Skeletal muscle tissue (tissue), 4 donors: ENCODE data around the gene MAP3K15. TPM values are rescaled to one million over a fixed set of nuclear protein-coding genes. Genes with fewer than 3 reads are reported as not detected.

Source experiments
- H3K27ac ChIP-seq: one replicate; pipeline ENCODE4 v1.7.0; 2013; ENCODE audit warnings: mild to moderate bottlenecking, low read depth, low read length, inconsistent platforms
- H3K27me3 ChIP-seq, 3 donors: one replicate each; pipeline ENCODE4 v1.7.0; 2013; ENCODE audit warnings: low read length in 3 of 3; ENCODE audit not compliant: control insufficient read depth in 3 of 3, insufficient read depth in 3 of 3
- H3K36me3 ChIP-seq, 3 donors: one replicate each; pipeline ENCODE4 v1.7.0; 2013; ENCODE audit warnings: low read length in 3 of 3; ENCODE audit not compliant: control insufficient read depth in 3 of 3, insufficient read depth in 3 of 3
- H3K4me1 ChIP-seq, 3 donors: one replicate each; pipeline ENCODE4 v1.7.0; 2013; ENCODE audit warnings: low read length in 3 of 3, mild to moderate bottlenecking in 3 of 3; ENCODE audit not compliant: control insufficient read depth in 3 of 3, insufficient read depth in 3 of 3
- H3K4me3 ChIP-seq, 3 donors: one replicate each; pipeline ENCODE4 v1.7.0; 2013; ENCODE audit warnings: low read length in 3 of 3
- H3K9ac ChIP-seq, 3 donors: one replicate each; pipeline ENCODE4 v1.7.0; 2013; ENCODE audit warnings: low read length in 3 of 3, mild to moderate bottlenecking in 3 of 3, moderate library complexity in 2 of 3, low read depth in 1 of 3
- H3K9me3 ChIP-seq, 3 donors: one replicate each; pipeline ENCODE4 v1.7.0; 2013; ENCODE audit warnings: low read length in 3 of 3; ENCODE audit not compliant: control insufficient read depth in 3 of 3
- total RNA-seq: library from RNA; depleted of rRNA; stranded (reverse); fragments of >200 nt; gene quantifications from one replicate; pipeline ENCODE4 v1.2.3, GENCODE V29; 2014
- donor health status: Osteomylitis.

Gene MAP3K15
- 0.52 TPM for total RNA-seq

DNA sequence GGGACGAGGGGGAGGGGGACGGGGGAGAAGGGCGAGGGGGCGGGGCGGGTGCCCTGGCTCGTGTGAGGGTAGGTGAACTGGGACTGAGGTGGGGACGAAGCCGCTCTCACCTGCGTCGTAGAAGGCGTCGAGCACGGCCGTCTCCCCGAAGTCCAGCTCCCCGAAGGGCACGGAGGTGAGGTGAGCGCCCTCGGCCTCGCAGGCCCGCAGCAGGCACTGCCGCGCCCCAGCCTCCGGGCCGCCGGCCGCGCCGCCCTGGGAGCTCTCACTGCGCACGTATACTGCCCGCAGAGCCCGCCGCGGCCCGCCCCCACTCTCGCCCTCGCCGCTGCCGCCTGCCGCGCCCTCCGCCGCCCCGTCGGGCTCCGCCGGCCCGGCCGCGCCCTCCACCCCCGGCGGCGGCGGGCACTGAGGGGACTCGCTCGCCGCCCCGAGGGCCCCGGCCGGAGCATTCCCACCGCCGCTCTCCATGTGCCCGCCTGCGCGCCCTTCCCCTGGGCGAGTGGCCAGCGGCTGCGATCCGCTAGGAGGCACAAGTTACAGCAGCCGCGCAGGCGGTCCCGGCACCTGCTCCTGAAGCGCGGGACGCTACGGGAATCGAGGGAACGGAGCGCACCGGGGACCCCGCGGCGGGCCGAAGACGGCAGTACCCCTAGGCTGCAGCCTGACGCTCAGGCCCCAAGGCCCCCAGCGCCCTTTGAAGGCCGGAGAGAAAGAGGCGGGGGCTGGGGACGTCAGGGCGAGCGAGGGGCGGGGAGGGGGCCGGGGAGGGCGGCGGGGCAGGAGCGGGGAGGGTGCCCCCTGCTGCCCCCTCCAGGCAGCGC is at the start of gene MAP3K15:
Gene MAP3K15, minus strand, starts transcription at position 718 of the 824 bp plus-strand sequence. Its CDS starts 247 bp downstream, at position 471.
- Histone ChIP-seq H3K4me3 (no peak within 1 kb of the TSS), H3K27me3 (peaks cover 0 to 7% (median 6%) of the 10 kb centered on the region in 3 donors), H3K9ac (no peak within 1 kb of the TSS), H3K36me3 (no peaks in the 10 kb centered on the region), H3K9me3 (no peaks in the 10 kb centered on the region), H3K4me1 (peaks cover 0 to 3% (median 0%) of the 10 kb centered on the region in 3 donors), H3K27ac (no peak within 1 kb of the TSS)

DNA sequence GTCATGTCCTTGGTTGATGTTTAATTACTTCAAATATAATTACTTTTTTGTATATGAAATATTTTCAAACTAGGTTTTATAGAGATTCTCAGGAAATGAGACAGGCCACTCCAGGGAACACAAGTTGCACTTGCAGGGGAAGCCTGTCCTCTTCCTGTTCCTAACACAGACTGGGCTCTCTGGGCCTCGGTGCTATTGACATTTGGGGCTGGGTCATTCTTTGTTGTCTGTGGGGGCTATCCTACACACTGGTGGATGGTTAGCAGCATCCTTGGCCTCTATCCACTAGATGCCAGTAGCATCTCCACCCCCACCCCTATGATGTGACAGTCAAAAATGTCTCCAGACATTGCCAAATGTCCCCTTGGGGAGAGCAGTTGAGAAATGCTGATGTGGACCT is 49.3 kb upstream of the MAP3K15 start:
- H3K9ac ChIP-seq: no peak overlapping the region
- no peaks in the 10 kb centered on the region for H3K9me3 ChIP-seq
- peaks cover 0 to 2% (median 0%) of the 10 kb centered on the region in 3 donors for H3K36me3 ChIP-seq
- H3K27ac ChIP-seq: no peak overlapping the region
- H3K4me3 ChIP-seq: no peak overlapping the region
- H3K27me3 ChIP-seq: no peaks in the 10 kb centered on the region
- H3K4me1 ChIP-seq: peaks cover 13 to 15% (median 13%) of the 10 kb centered on the region in 3 donors

DNA sequence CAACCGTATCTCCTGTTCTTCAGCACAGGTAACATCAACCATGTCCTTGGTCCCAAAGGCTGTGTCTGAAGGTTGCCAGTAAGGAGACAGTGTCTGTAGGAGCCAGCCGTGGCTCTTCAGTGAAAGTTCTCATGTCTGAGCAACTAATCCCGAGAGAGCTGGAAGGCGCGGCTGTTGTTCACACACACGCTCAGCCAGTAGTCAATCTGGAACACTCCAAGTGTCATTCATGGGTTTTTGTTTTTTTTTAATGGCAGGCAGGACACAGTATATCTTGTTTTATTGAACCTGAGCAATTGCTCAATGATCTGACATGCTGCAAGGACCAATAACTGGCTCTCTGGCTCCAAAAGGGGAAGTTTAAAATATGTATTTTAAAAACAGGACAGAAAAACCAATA is 48.4 kb upstream of the MAP3K15 start:
- Histone ChIP-seq H3K9me3 (no peaks in the 10 kb centered on the region), H3K36me3 (peaks cover 0 to 2% (median 0%) of the 10 kb centered on the region in 3 donors), H3K4me3 (no peak overlapping the region), H3K4me1 (peaks cover 8 to 13% (median 11%) of the 10 kb centered on the region in 3 donors), H3K9ac (no peak overlapping the region), H3K27me3 (no peaks in the 10 kb centered on the region), H3K27ac (no peak overlapping the region)

DNA sequence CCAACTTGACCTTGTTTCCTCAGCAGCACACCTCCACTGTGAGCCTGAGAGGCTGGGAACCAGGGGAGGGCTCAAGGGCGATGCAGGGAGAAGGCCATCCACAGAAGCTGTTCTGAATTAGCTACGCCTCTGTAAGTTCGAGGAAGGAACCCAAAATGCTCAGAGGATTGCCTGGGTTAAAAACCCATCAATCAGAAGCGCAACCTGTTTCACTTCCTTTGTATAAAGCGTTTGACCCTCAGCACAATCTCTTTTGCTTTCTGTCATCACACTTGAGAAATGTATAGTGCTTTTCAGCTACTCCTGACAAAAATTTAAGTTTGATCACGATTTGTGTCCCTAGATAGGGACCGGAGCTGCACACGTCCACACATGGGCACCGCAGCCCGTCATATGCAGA is 48.0 kb upstream of the MAP3K15 start:
- H3K4me3 ChIP-seq: no peak overlapping the region
- no peaks in the 10 kb centered on the region for H3K27me3 ChIP-seq
- H3K9me3 ChIP-seq: no peaks in the 10 kb centered on the region
- H3K9ac ChIP-seq: no peak overlapping the region
- H3K36me3 ChIP-seq: peaks cover 0 to 2% (median 0%) of the 10 kb centered on the region in 3 donors
- H3K27ac ChIP-seq: no peak overlapping the region
- peaks cover 8 to 10% (median 9%) of the 10 kb centered on the region in 3 donors for H3K4me1 ChIP-seq

DNA sequence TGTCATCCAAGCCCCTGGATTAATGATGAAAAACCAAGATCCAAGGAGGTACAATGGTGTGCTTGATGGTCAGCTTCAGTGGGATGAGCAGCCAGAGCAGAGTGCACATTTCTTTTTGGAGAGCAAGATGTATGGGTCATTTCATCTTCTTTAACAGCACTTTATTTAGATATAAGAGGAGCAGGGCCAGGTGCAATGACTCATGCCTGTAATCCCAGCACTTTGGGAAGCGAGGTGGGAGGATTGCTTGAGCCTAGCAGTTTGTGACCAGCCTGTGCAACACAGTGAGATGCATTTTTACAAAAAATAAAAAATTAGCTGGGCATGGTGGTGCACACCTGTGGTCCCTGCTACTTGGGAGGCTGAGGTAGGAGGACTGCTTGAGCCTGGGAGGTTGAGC is 45.3 kb upstream of the MAP3K15 start:
- Histone ChIP-seq H3K27ac (no peak overlapping the region), H3K4me3 (no peak overlapping the region), H3K27me3 (no peaks in the 10 kb centered on the region), H3K9ac (no peak overlapping the region), H3K4me1 (peaks cover 0 to 2% (median 0%) of the 10 kb centered on the region in 3 donors), H3K36me3 (no peaks in the 10 kb centered on the region), H3K9me3 (no peaks in the 10 kb centered on the region)

DNA sequence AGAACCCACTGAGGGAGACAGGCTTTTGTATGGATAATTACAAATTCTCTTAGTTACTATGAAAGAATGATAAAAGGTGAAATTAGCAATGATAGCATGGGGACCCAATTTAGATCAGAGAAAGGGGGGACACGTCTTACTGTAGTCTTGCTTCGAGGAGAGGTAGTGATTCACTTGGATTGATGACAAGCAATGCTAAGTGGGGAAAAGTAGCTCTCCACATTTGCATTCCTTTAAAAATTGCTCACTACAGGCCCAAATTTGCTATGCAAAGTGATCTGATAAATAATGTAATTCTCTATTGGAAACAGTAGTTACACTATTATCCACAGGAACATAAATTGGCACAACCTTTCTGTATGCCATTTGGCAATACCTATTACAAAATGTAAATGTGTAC is 42.5 kb upstream of the MAP3K15 start:
- no peaks in the 10 kb centered on the region for H3K36me3 ChIP-seq
- no peak overlapping the region for H3K9ac ChIP-seq
- no peaks in the 10 kb centered on the region for H3K27me3 ChIP-seq
- H3K9me3 ChIP-seq: no peaks in the 10 kb centered on the region
- H3K4me1 ChIP-seq: peaks cover 0 to 2% (median 0%) of the 10 kb centered on the region in 3 donors
- no peak overlapping the region for H3K27ac ChIP-seq
- H3K4me3 ChIP-seq: no peak overlapping the region

DNA sequence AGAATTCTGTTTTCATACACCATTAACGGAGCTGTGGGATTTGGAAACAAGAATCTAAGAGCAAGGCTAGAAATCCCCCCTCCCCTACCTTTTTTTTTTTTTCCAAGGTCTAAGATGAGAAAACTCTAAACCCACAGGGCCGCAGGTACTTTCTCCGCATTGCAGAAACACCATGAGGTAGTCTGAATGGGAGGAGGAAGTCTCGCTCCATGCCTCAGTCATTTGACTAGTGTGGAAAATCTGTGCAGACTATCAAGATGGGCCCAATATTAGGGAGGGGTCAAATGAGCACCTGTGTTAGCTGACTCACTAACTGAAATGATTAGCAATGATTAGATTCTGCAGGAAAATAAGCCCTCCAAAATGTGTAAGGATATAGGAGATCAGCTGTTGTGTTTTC is 40.9 kb upstream of the MAP3K15 start:
- no peak overlapping the region for H3K4me3 ChIP-seq
- H3K4me1 ChIP-seq: no peaks in the 10 kb centered on the region
- H3K36me3 ChIP-seq: no peaks in the 10 kb centered on the region
- no peaks in the 10 kb centered on the region for H3K9me3 ChIP-seq
- H3K27me3 ChIP-seq: no peaks in the 10 kb centered on the region
- H3K27ac ChIP-seq: no peak overlapping the region
- H3K9ac ChIP-seq: no peak overlapping the region

- no peaks in the 10 kb centered on the region for H3K36me3 ChIP-seq
- no peak overlapping the region for H3K27ac ChIP-seq
- no peaks in the 10 kb centered on the region for H3K27me3 ChIP-seq
- no peak overlapping the region for H3K4me3 ChIP-seq
- no peaks in the 10 kb centered on the region for H3K9me3 ChIP-seq
- H3K4me1 ChIP-seq: no peaks in the 10 kb centered on the region
- H3K9ac ChIP-seq: no peak overlapping the region
Measured at GRCh38 chrX:19555683-19556082, 40.4 kb upstream of the MAP3K15 start.

DNA sequence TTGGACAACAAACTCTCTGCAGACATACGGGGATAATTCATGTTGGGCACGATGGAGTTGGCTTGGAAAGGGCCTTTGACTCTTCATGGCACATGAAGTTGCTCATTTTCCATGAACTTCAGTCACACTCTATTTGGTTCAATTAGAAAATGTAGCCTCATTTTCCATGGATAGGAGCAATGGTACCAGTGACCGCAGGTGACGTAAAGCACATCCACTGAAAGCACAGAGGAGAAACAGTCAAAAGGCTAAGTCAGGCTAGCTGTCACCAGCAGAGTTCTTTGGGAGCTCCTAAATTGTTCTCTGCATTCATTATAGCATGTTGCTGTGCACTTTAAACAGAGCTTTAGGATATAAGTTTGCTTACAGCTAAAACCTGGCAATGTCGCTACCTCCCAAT is 39.9 kb upstream of the MAP3K15 start:
- Histone ChIP-seq H3K9ac (no peak overlapping the region), H3K27ac (no peak overlapping the region)

GRCh38 chrX:19554786-19555185 is 39.5 kb upstream of the MAP3K15 start:
- Histone ChIP-seq H3K9me3 (no peaks in the 10 kb centered on the region), H3K4me1 (no peaks in the 10 kb centered on the region), H3K27me3 (no peaks in the 10 kb centered on the region), H3K36me3 (no peaks in the 10 kb centered on the region), H3K4me3 (no peak overlapping the region), H3K9ac (no peak overlapping the region), H3K27ac (no peak overlapping the region)

More for the DNA sequence above, 39.9 kb upstream of the MAP3K15 start:
- Histone ChIP-seq H3K36me3 (no peaks in the 10 kb centered on the region), H3K9me3 (no peaks in the 10 kb centered on the region), H3K4me3 (no peak overlapping the region), H3K27me3 (no peaks in the 10 kb centered on the region), H3K4me1 (no peaks in the 10 kb centered on the region)
